Activated CD8-positive, alpha-beta memory T cell treated with anti-CD3 and anti-CD28 coated beads for 24 hours (primary cell): Measurements from ENCODE around the gene SYT14.
"Not testable (repeated sequence)": the region's sequence is repeated elsewhere in the genome, so short reads cannot be mapped to it uniquely, and the experiment has no call there.

Experiments
- DNase-seq: peaks from one replicate; pipeline ENCODE4 v3.0.0-alpha.2; 2020

SYT14 gene

DNA sequence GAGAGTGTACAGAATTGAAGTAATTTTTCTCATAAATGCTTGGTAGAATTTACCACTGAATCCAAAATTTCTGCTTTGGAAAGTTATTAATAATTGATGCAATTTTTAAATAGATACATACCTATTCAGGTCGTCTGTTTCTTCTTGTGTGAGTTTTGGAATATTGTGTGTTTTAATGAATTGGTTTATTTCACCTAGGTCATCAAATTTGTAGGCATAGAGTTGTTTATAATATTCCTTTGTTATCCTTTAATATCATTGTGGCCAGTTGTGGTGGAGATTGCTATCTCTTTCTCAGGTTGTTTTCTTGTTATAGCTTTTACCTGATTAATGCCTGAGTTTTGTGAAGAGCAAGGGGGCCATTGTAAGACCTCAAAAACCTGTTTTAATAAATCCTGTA lies 93.5 kb downstream of the SYT14 start:
- DNase-seq, result no peak

DNA sequence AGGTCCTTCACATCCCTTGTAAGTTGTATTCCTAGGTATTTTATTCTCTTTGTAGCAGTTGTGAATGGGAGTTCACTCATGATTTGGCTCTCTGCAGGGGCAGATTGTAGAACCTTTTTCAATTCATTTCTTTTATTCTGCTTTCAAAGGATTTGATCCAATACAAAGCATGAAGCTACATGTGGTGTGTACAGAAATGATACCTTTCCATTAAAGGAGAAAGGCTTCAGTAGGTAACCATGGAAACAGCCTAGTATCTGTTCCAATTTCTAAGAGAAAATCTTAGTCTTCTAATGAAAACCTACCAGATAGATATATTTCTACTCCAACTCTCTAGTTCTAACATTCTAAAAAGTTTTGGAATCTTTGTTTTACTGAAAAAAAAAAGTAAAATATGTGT lies 105.0 kb downstream of the SYT14 start:
- DNase-seq, result no peak

DNA sequence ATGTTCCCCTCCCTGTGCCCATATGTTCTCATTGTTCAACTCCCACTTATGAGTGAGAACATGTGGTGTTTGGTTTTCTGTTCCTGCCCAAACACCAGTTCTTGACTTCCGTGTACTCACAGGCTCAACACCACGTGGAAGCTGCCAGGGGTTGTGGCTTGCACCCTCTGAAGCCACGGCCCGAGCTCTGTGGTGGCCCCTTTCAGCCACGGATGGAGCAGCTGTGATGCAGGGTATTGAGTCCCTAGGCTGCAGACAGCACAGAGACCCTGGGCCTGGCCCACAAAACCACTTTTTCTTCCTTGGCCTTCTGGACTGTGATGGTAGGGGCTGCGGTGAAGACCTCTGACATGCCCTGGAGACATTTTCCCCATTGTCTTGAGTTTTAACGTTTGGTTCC lies 111.6 kb downstream of the SYT14 start:
- DNase-seq, result no peak

DNA sequence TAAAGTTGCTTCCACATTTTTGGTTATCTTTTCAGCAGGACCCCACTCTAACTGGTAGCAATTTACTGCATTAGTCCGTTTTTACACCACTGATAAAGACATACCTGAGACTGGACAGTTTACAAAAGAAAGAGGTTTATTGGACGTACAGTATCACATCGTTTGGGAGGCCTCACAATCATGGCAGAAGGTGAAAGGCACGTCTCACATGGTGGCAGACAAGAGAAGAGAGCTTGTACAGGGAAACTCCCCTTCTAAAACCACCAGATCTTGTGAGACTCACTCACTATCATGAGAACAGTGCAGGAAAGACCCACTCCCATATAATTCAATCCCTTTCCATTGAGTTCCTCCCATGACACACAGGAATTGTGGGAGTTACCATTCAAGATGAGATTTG lies 112.5 kb downstream of the SYT14 start:
- not testable (repeated sequence) for DNase-seq

DNA sequence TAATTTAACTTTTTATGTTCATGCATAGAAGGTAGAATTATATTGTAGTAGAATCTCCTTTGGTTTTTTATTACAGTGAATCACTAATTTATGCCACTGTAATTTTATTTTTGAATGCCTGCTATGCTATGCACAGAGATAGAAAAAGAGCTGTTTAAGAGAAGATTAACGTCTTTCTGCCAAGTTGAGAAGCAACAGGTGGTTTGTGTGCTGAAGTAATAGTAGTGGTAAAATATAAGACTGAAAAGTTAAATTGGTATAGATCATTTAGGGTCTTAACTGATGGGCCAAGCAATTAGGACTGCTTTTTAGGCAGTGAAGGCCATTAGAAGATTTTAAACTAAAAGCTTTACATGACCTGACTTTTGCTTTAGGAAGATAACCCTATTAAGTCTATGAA lies 115.1 kb downstream of the SYT14 start:
- DNase-seq, result no peak

DNA sequence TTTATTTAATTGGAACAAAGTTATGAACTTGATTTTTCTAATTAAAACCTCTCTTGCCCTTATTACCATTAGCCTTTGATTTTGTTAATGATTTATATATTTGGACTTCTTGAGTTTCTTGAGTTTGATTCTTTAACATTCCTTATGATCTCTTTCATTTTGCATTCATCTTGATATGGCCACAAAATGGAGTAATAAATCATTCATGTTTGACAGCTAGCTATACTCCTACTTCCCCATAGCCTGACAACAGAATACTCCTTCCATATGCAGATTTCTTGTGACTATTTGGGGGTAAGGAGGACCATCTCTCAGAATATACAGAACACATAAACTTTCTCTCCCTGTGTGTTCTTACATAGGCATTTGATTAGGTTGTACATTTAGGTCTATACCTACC lies 119.6 kb downstream of the SYT14 start:
- no peak for DNase-seq

DNA sequence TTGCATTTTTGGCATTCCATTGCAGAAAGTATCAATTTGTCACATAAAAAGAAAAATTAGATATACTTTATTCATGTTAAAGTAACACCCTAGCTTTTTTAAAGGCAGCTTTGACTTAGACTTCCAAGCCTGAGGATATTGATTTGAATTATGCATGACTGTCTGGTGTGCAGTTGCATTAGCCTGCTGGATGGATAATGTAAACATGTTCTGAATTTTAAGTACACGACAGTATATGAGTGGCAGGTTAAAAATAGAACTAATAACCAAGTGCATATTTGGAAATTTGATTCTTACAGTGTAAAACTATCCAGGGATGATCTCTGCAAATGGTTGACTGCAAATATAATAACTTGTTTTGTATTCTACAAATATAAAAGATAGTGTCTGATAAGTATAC lies 124.0 kb downstream of the SYT14 start:
- DNase-seq, result no peak

DNA sequence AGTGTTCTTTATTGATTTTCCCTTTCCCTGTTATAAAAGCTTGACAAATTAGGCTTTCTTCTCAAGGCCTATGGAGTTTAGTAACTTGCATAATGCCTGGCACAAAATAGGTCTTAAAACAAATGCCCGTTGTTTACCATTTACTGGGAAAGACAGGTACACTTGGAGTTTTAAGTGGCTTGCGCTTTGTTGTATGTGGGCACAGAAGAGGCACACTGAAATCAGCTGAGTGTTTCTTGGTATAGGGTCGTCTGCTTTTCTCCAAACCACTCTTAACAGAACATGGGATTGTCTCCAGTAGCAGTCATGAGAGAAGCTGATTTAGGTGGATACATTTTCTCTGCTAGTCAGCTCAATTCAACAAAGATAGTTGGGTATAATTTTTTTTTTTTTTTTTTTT lies 132.5 kb downstream of the SYT14 start:
- no peak for DNase-seq

DNA sequence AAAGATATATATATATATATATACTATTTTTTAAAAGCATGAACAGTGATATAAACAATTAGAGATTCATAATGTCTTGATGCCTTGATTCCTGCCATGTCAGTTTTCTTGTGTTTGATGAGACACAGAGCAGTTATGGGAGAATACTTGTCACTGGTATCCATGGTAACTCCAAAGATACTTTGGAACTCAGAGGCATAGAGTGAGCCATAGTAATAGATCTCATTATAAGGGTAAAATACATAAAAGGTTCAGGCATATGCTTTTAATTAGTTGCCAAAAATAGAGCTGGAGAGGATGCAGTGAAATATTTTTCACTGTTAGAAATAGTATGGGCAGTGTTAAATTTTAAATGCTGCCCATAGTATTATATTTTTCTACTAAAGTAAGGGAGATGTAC lies 134.1 kb downstream of the SYT14 start:
- no peak for DNase-seq

DNA sequence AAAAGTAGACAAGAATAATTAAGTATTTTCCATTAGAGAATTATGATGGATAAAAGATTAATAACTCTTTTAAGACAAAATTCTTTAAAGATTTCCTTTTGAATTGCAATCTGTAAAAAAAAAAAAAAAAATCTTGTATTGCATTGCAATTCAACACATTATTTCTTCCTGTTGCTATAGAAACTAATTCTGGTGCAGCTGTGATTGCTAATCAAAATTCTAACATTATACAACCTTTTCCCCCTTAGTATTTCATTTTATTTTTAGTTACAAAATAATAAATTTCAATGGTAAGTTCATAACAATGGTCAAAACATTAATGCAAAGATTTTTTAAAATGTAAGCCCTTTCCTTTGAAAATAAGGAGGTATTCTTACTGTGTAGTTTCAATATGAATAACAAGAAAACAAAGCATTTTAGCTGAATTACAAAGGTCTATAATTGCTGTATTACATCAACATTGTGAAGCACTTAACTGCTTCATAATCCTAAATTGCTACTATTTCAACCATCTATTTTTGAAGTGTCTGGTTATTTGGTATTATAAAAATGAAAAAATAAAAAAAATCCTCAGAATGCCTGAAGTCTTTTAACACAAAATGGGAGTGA lies 135.0 kb downstream of the SYT14 start:
- DNase-seq, result no peak

DNA sequence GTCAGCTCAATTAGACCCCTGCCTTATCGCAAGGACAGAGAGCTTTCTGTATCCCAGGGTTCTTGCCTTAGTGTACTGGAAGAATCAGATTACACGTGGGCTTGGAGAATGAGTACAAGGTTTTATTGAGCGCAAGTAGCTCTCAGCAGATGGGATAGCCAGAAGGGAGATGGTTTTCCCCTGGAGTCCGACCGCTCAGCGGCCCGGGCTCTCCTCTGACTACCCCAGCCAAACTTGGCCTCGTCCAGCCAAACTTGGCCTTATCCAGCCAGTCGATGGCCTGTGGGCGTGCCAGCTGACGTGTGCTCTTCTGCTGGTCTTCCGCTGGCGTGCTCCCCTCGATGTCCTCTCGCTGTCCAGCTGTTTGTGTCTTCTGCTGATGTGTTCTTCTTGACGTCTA lies 136.9 kb downstream of the SYT14 start:
- no peak for DNase-seq

DNA sequence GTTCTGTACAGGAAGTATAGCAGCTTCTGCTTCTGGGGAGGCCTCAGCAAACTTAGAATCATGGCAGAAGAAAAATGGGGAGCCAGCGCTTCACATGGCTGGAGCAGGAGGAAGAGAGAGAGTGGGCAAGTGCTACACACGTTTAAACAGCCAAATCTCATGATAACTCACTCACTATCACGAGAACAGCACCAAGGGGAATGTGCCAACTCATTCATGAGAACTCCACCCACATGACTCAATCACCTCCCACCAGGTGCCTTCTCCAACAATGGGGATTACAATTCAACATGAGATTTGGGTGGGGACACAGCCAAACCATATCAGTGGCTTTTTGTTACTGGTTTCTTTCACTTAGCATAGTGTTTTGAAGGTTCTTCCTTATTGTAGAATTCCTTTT lies 138.6 kb downstream of the SYT14 start:
- DNase-seq, result no peak

DNA sequence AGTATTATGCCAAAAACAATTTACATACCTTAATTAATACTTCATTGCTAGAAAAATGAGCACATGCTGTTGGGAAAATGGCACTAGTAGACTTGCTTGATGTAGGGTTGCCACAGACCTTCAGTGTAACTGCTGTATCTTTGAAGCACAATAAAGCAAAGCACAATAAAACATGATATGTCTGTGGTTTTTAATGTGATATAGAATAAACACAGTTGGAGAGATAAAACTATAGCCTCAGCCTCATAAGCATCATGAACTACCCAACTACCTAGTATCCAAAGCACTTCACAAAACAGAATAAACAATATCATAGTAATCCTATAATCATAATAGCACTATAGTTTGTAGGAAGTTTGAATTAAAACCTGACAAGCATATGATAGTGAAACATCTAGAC lies 143.5 kb downstream of the SYT14 start:
- no peak for DNase-seq

DNA sequence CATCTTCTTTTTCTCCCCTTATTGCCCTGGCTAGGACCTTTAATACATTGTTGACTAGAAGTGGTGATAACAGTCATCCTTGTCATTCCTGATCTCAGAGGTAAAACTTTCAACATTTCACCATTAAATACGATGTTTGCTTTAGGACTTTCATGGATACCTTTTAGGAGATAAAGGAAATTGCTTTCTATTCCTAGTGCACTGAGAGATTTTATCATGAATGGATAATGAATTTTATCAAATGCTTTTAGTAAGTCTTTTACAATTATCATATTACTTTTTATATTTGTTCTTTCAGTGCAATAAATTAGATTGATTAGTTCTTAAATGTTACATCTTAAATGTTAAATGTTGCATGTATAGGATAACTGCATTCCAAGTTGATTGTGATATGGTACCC lies 147.3 kb downstream of the SYT14 start:
- no peak for DNase-seq

DNA sequence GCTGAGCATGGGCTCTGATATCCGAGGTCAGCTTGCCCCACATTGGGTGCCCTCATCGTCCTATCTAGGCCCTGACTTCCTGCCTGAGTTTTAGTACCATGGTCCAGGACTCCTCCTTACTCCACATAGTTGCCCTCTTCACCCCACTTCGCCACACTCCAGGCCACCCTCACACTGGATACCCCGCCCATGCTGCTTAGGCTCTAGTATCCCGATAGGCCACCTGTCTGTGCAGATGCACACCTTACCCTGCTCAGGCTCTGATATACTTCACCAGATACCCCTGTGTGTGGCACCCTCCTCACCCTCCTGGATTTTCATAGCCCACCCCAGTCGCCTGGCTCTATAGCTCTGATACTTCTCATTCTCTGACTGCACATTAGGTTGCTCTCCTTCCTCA lies 149.0 kb downstream of the SYT14 start:
- DNase-seq, result no peak

DNA sequence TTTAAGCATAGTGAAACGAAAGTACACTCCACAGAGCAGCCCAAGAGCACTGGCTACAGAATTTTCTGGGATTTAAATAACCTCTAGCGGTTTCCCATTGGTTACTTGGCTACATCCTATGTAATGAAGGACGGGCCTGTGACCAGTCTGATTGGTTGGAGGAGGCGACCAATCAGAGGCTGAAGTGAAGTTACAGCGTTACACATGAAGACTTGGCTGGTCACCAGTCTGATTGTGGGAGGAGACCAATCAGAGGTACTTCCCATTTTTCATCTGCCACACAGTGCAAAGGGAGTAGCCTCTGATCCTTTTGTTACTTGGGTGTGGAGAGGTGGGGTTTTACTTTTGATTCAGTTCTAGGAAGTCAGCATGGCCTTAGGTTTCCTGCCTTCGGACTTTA lies 151.8 kb downstream of the SYT14 start:
- no peak for DNase-seq

DNA sequence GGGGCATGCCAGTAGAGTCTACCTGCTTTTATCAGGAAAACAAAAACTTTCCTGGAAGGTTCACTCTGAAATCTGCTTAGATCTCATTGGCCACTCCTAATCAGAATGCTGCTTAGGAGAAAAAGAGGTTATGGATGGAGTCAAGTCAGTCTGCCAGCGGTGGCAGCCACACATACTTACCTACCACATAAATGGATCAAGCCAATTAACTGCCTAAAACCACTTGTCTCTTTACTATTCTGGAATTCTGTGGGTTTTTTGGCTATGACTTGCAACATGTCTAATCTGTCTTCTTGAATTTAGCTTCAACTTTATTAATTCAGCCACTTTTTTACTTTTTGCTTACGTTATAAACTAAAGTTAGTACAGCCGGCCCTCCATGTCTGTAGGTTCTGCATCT lies 154.3 kb downstream of the SYT14 start:
- DNase-seq, result no peak

DNA sequence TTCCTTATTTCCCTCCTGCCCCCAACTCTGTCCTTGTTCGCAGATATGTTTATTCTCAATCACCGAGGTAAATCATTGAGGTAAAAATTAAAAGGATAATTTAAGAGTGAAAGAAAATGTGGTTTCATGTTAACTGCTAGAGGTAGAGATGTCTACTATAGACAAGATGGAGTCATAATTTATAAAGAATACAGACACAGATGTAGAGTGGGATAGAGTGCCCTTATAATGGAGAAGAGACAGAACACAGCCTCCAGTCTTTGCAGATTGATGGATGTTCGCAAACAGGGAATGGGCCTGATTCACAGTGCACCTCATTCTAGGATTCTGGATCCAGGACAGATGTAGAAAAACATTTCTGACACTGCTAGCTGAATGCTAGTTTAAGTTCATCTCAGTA lies 155.4 kb downstream of the SYT14 start:
- DNase-seq, result no peak

DNA sequence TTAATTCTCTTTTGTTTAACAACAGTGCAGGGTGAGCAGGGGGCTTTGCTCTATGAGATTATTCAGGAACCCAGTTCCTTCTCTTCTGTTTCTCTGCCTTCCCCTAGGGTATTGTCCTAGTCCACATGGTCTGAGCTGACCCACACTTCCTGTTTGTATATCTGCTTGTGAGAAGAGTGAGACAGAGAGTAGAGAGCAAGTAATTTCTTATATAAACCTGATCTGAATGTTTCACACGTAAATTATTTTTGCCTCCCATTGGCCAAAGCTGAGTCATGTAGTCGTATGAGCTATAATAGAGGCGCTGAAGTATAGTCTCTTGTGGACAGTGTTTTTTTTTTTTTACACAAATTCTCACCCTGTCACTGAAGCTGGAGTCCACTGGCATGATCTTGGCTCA lies 160.3 kb downstream of the SYT14 start:
- DNase-seq, result no peak

DNA sequence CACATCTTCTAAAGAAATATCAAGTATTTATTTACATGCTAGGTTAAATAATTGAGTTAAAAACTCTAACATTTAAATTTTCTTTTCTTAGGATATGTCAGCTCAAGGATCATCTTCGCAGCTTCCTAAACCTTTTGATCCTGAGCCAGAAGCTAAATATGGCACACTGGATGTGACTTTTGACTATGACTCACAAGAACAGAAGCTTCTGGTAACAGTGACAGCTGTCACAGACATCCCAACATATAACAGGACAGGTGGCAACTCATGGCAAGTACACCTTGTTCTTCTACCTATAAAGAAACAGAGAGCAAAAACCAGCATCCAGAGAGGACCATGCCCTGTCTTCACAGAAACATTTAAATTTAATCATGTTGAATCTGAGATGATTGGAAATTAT lies 161.9 kb downstream of the SYT14 start:
- no peak for DNase-seq

DNA sequence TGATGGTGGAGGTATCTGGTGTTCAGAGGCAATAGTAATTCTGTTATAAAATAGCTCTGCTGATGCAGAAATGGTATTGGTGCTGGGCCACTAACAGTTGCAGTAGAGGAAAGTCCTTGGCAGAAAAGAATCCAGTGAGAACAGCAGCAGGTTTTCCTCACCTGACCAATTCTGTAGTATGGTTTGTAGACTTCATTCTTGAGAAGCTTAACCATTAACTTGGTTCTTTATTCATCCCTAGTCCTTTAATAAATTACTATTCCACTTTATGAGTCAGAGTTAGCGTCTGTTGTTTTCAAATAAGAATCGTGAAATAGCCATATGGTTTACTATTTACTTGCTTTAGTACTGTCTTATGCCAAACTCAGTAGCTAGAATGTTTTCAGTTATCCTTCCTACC lies 166.1 kb downstream of the SYT14 start:
- DNase-seq, result no peak

DNA sequence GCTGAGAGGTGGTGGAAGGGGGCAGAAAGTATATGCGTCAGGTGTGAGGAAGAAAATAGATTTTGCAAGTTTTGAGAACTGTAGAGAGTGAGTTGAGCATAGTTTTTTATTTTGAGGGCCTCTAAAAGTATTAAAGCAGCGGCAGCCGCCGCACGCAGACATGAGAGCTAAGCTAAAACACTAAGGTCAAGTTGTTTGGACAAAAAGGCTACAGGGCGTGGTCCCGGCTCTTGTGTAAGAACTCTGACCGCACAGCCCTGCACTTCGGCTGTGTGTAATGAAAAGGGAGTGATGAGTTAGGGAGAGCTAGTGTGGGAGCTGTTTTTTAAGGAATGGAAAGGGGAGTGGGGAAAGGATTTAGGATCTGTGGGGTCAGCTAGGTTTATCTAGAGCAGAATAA lies 174.9 kb downstream of the SYT14 start:
- DNase-seq, result not testable (repeated sequence)

DNA sequence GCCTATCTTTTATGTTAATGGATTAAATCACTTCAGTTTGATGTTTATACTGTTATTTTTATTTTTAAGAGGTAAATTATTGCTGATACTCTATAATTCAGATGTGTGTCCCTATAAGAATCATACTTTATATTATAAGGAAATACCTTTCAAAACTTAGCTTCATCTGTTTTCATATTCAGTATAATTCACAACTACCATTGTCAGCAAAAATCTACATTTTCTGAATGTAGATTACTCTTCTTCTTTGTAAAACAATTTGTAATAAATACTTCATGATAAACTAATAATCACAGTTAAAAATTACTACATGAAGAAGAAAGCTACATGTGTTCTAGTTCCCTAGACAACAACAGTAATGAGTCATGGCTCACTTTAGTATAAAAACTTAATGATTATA lies 179.2 kb downstream of the SYT14 start:
- DNase-seq, result no peak

DNA sequence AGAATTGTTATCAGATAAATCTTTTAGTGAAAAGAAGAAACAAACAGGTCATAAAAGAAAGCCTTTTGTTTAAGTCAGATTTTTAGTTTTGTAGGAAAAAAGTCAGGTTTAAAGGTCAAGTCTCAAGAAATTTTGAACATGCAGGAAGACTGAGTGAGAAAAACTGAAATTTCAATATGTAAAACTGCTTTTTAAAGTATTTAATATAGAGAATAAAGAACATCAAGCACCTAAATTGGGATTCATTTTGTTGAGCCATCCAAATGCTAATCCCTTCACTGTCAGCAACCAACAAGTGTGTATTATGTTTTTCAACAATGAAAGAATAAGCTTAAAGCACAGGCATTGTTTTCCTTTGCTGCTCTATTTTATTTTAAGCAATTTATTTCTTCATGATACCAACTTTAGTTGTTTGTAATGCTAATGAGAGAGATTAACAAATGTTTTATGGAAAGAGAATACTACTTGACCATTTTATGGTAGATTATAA lies 179.7 kb downstream of the SYT14 start:
- no peak for DNase-seq

DNA sequence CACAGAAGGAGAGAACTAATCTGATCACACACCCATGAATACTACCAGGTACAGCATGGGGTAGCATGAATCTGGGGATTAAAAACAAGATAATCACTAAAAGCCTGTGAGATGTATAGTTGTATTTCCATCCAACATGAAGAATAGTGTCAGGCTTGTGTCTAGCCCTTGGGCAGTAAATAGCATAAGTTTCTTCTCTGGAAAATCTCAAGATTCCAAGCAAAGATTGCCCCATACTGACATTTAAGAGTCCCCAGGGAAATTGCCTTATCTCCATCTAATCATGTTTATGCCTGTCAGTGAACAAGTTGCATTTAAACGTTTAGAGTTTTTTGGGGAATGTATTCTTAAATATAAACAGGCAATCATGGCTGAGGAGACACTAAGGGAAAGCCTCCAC lies 185.4 kb downstream of the SYT14 start:
- DNase-seq, result no peak
